ENCODE data around the gene BZW1.

BZW1 gene

DNA sequence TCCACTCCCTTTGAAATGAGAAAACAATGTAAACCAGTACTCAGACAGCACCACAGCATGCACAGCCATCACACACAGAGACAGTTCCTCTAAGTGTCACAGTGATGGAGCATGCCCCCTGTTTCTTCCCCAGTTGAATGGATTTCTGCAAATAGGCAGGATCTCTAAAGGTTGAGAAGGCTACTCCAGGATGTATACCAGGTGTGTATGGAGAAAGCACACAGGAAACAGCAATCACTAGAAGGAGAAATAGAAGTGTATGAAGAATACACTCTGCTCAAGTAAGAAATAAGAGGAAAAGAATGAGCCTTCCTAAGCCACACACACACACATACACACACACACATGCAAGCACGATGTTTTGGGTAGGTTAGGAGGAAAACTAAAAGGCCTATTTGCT is 38.6 kb upstream of the BZW1 start:
- Histone ChIP-seq H3K79me2 (ENCODE audit: insufficient read depth, low read length) (no peaks in the 10 kb centered on the region), H3K9me3 (ENCODE audit: insufficient read depth, low read length, severe bottlenecking) (peaks cover 5% of the 10 kb centered on the region), H3K27me3 (ENCODE audit: insufficient read depth, low read length, poor library complexity) (peaks cover 18% of the 10 kb centered on the region), H2AFZ (ENCODE audit: low read depth, low read length) (no peak overlapping the region), H3K27ac (ENCODE audit: low read length) (no peak overlapping the region), H4K20me1 (ENCODE audit: insufficient read depth, low read length) (no peaks in the 10 kb centered on the region), H3K4me1 (ENCODE audit: insufficient read depth, low read length) (no peaks in the 10 kb centered on the region), H3K36me3 (ENCODE audit: insufficient read depth, low read length) (no peaks in the 10 kb centered on the region), H3K4me3 (ENCODE audit: low read depth in 1 of 2, low read length in 2 of 2) (no peak overlapping the region), H3K4me2 (ENCODE audit: insufficient read depth, low read length) (no peak overlapping the region), H3K9ac (ENCODE audit: low read depth, low read length) (no peak overlapping the region)
- DNase-seq, result no peak
- no peak for ATAC-seq (ENCODE audit: insufficient read depth, low read depth)
- no peak for TF ChIP-seq CTCF (IDR thresholded peaks at IDR 0.05; ENCODE audit: borderline replicate concordance, extremely low read depth, low read length, poor library complexity, severe bottlenecking)
- no peak for TF ChIP-seq EZH2 (IDR thresholded peaks at IDR 0.05; ENCODE audit: borderline replicate concordance, low read depth, low read length, severe bottlenecking)

DNA sequence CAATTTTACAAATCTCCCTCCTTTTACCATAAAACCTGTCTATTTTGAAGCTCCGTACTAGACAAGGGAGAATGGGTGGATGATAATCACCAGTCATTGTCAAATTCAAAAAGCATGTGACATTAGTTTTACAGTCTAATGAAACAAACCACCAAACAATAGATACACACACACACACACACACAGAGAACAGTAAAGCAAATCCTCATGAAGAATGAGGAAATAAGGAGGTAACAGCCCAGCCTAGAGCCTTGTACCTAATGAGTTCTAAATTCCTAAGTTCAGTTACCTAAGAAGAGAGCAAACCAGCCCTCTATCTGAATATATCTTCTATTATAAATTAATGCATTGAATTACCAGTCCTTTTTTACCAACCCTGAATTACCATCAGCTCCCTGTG is 36.8 kb upstream of the BZW1 start:
- no peak overlapping the region for H3K4me2 ChIP-seq (ENCODE audit: insufficient read depth, low read length)
- no peaks in the 10 kb centered on the region for H3K4me1 ChIP-seq (ENCODE audit: insufficient read depth, low read length)
- TF ChIP-seq EZH2 (IDR thresholded peaks at IDR 0.05; ENCODE audit: borderline replicate concordance, low read depth, low read length, severe bottlenecking) (no peak), CTCF (IDR thresholded peaks at IDR 0.05; ENCODE audit: borderline replicate concordance, extremely low read depth, low read length, poor library complexity, severe bottlenecking) (no peak)
- no peaks in the 10 kb centered on the region for H3K79me2 ChIP-seq (ENCODE audit: insufficient read depth, low read length)
- no peak overlapping the region for H3K9ac ChIP-seq (ENCODE audit: low read depth, low read length)
- H3K9me3 ChIP-seq (ENCODE audit: insufficient read depth, low read length, severe bottlenecking), result peaks cover 5% of the 10 kb centered on the region
- DNase-seq (no peak), ATAC-seq (ENCODE audit: insufficient read depth, low read depth) (no peak)
- no peak overlapping the region for H3K4me3 ChIP-seq (ENCODE audit: low read depth in 1 of 2, low read length in 2 of 2)
- H3K36me3 ChIP-seq (ENCODE audit: insufficient read depth, low read length), result no peaks in the 10 kb centered on the region
- no peak overlapping the region for H2AFZ ChIP-seq (ENCODE audit: low read depth, low read length)
- no peaks in the 10 kb centered on the region for H4K20me1 ChIP-seq (ENCODE audit: insufficient read depth, low read length)
- no peak overlapping the region for H3K27ac ChIP-seq (ENCODE audit: low read length)
- peaks cover 9% of the 10 kb centered on the region for H3K27me3 ChIP-seq (ENCODE audit: insufficient read depth, low read length, poor library complexity)

DNA sequence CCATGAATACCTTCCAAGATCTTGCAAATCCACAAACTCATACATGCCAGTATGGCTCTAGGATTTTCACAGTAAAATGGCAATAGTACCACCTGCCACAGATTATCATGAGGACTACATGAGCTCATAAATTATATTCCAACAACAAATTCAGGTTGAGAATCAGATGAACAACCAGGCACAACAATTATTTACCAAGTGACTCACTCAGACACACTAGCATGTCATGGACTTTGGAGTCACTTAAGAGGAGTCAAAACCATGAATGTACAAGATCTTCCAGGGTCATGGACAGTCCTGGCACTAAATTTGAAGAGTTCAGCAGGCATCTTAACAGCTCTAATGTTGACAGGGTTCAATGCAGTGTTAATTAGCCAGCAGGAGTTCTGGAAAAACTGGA is 34.4 kb upstream of the BZW1 start:
- no peak overlapping the region for H2AFZ ChIP-seq (ENCODE audit: low read depth, low read length)
- H3K27ac ChIP-seq (ENCODE audit: low read length), result no peak overlapping the region
- no peak overlapping the region for H3K4me3 ChIP-seq (ENCODE audit: low read depth in 1 of 2, low read length in 2 of 2)
- no peaks in the 10 kb centered on the region for H3K4me1 ChIP-seq (ENCODE audit: insufficient read depth, low read length)
- H3K9ac ChIP-seq (ENCODE audit: low read depth, low read length), result no peak overlapping the region
- ATAC-seq (ENCODE audit: insufficient read depth, low read depth) (no peak), DNase-seq (no peak)
- H3K79me2 ChIP-seq (ENCODE audit: insufficient read depth, low read length), result no peaks in the 10 kb centered on the region
- TF ChIP-seq EZH2 (IDR thresholded peaks at IDR 0.05; ENCODE audit: borderline replicate concordance, low read depth, low read length, severe bottlenecking), result no peak
- no peak for TF ChIP-seq CTCF (IDR thresholded peaks at IDR 0.05; ENCODE audit: borderline replicate concordance, extremely low read depth, low read length, poor library complexity, severe bottlenecking)
- no peaks in the 10 kb centered on the region for H4K20me1 ChIP-seq (ENCODE audit: insufficient read depth, low read length)
- no peak overlapping the region for H3K4me2 ChIP-seq (ENCODE audit: insufficient read depth, low read length)
- peaks cover 14% of the 10 kb centered on the region for H3K27me3 ChIP-seq (ENCODE audit: insufficient read depth, low read length, poor library complexity)
- H3K36me3 ChIP-seq (ENCODE audit: insufficient read depth, low read length), result no peaks in the 10 kb centered on the region
- peaks cover 5% of the 10 kb centered on the region for H3K9me3 ChIP-seq (ENCODE audit: insufficient read depth, low read length, severe bottlenecking)

- no peak for TF ChIP-seq CTCF (IDR thresholded peaks at IDR 0.05; ENCODE audit: borderline replicate concordance, extremely low read depth, low read length, poor library complexity, severe bottlenecking)
- TF ChIP-seq EZH2 (IDR thresholded peaks at IDR 0.05; ENCODE audit: borderline replicate concordance, low read depth, low read length, severe bottlenecking), result no peak
- H3K9me3 ChIP-seq (ENCODE audit: insufficient read depth, low read length, severe bottlenecking), result peaks cover 3% of the 10 kb centered on the region
These were observed 33.7 kb upstream of the BZW1 start for GRCh38 chr2:200778038-200778437.

More at GRCh38 chr2:200778038-200778437, 33.7 kb upstream of the BZW1 start:
- peaks cover 14% of the 10 kb centered on the region for H3K27me3 ChIP-seq (ENCODE audit: insufficient read depth, low read length, poor library complexity)
- ATAC-seq (ENCODE audit: insufficient read depth, low read depth) (no peak), DNase-seq (no peak)
- H4K20me1 ChIP-seq (ENCODE audit: insufficient read depth, low read length), result no peaks in the 10 kb centered on the region
- no peak overlapping the region for H3K4me3 ChIP-seq (ENCODE audit: low read depth in 1 of 2, low read length in 2 of 2)
- H3K27ac ChIP-seq (ENCODE audit: low read length), result no peak overlapping the region
- no peak overlapping the region for H3K4me2 ChIP-seq (ENCODE audit: insufficient read depth, low read length)
- no peaks in the 10 kb centered on the region for H3K4me1 ChIP-seq (ENCODE audit: insufficient read depth, low read length)
- H2AFZ ChIP-seq (ENCODE audit: low read depth, low read length), result no peak overlapping the region
- no peak overlapping the region for H3K9ac ChIP-seq (ENCODE audit: low read depth, low read length)
- no peaks in the 10 kb centered on the region for H3K79me2 ChIP-seq (ENCODE audit: insufficient read depth, low read length)
- no peaks in the 10 kb centered on the region for H3K36me3 ChIP-seq (ENCODE audit: insufficient read depth, low read length)
